Measurements from ENCODE around the gene CRYBG3.
"Not testable (repeated sequence)": the region's sequence is repeated elsewhere in the genome, so short reads cannot be mapped to it uniquely, and the experiment has no call there.

DNA sequence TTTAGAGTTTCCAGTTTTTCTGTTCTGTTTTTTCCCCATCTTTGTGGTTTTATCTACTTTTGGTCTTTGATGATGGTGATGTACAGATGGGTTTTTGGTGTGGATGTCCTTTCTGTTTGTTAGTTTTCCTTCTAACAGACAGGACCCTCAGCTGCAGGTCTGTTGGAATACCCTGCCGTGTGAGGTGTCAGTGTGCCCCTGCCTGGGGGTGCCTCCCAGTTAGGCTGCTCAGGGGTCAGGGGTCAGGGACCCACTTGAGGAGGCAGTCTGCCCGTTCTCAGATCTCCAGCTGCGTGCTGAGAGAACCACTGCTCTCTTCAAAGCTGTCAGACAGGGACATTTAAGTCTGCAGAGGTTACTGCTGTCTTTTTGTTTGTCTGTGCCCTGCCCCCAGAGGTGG is 88.0 kb downstream of the CRYBG3 start:
- TF ChIP-seq ZNF133 (tag by site-specific recombination; IDR thresholded peaks at IDR 0.05); YY1 (tag by site-specific recombination; IDR thresholded peaks at IDR 0.05); ZNF548 (tag by site-specific recombination; IDR thresholded peaks at IDR 0.05); ZNF274 (IDR thresholded peaks at IDR 0.05; ENCODE audit: low read length); ZNF274 (tag by site-specific recombination; IDR thresholded peaks at IDR 0.05; ENCODE audit: borderline replicate concordance); FEZF1 (tag by site-specific recombination; IDR thresholded peaks at IDR 0.05); ZBTB20 (tag by site-specific recombination; IDR thresholded peaks at IDR 0.05): not testable (repeated sequence)
- TF ChIP-seq, protein P1, sequence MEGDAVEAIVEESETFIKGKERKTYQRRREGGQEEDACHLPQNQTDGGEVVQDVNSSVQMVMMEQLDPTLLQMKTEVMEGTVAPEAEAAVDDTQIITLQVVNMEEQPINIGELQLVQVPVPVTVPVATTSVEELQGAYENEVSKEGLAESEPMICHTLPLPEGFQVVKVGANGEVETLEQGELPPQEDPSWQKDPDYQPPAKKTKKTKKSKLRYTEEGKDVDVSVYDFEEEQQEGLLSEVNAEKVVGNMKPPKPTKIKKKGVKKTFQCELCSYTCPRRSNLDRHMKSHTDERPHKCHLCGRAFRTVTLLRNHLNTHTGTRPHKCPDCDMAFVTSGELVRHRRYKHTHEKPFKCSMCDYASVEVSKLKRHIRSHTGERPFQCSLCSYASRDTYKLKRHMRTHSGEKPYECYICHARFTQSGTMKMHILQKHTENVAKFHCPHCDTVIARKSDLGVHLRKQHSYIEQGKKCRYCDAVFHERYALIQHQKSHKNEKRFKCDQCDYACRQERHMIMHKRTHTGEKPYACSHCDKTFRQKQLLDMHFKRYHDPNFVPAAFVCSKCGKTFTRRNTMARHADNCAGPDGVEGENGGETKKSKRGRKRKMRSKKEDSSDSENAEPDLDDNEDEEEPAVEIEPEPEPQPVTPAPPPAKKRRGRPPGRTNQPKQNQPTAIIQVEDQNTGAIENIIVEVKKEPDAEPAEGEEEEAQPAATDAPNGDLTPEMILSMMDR (tag by site-specific recombination; IDR thresholded peaks at IDR 0.05), result not testable (repeated sequence)
- TF ChIP-seq, protein P2, sequence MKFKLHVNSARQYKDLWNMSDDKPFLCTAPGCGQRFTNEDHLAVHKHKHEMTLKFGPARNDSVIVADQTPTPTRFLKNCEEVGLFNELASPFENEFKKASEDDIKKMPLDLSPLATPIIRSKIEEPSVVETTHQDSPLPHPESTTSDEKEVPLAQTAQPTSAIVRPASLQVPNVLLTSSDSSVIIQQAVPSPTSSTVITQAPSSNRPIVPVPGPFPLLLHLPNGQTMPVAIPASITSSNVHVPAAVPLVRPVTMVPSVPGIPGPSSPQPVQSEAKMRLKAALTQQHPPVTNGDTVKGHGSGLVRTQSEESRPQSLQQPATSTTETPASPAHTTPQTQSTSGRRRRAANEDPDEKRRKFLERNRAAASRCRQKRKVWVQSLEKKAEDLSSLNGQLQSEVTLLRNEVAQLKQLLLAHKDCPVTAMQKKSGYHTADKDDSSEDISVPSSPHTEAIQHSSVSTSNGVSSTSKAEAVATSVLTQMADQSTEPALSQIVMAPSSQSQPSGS (tag by site-specific recombination; IDR thresholded peaks at IDR 0.05; ENCODE audit: low read depth), result not testable (repeated sequence)
- TF ChIP-seq, protein P3, sequence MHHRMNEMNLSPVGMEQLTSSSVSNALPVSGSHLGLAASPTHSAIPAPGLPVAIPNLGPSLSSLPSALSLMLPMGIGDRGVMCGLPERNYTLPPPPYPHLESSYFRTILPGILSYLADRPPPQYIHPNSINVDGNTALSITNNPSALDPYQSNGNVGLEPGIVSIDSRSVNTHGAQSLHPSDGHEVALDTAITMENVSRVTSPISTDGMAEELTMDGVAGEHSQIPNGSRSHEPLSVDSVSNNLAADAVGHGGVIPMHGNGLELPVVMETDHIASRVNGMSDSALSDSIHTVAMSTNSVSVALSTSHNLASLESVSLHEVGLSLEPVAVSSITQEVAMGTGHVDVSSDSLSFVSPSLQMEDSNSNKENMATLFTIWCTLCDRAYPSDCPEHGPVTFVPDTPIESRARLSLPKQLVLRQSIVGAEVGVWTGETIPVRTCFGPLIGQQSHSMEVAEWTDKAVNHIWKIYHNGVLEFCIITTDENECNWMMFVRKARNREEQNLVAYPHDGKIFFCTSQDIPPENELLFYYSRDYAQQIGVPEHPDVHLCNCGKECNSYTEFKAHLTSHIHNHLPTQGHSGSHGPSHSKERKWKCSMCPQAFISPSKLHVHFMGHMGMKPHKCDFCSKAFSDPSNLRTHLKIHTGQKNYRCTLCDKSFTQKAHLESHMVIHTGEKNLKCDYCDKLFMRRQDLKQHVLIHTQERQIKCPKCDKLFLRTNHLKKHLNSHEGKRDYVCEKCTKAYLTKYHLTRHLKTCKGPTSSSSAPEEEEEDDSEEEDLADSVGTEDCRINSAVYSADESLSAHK (tag by site-specific recombination; IDR thresholded peaks at IDR 0.05), result not testable (repeated sequence)
